H9 (cell line): ENCODE measurements around the gene DAB2IP. TPM values are rescaled to one million over a fixed set of nuclear protein-coding genes. Genes with fewer than 3 reads are reported as not detected.

ENCODE experiments used
- DNase-seq: peaks from one replicate; pipeline ENCODE4 v3.0.0-alpha.2; 2017
- H2AFZ ChIP-seq: one replicate; pipeline ENCODE4 v1.6.1; 2013; ENCODE audit warnings: mild to moderate bottlenecking, low read length, control low read depth, moderate library complexity
- H2AK5ac ChIP-seq: 2 replicates; pipeline ENCODE4 v1.6.1; 2013; ENCODE audit warnings: low read length, control low read depth, mixed read lengths; ENCODE audit not compliant: insufficient read length
- H2BK120ac ChIP-seq: one replicate; pipeline ENCODE4 v1.6.1; 2013; ENCODE audit warnings: low read depth, mild to moderate bottlenecking, low read length, control low read depth, inconsistent platforms; ENCODE audit not compliant: poor library complexity, severe bottlenecking
- H2BK12ac ChIP-seq: 2 replicates; pipeline ENCODE4 v1.6.1; 2013; ENCODE audit warnings: low read length, control low read depth, mixed read lengths, low read depth; ENCODE audit not compliant: insufficient read length
- H2BK15ac ChIP-seq: 2 replicates; pipeline ENCODE4 v1.6.1; 2013; ENCODE audit warnings: low read depth, low read length, control low read depth
- H2BK20ac ChIP-seq: one replicate; pipeline ENCODE4 v1.6.1; 2013; ENCODE audit warnings: low read depth, mild to moderate bottlenecking, low read length, control low read depth, inconsistent platforms; ENCODE audit not compliant: poor library complexity, severe bottlenecking
- H2BK5ac ChIP-seq: 2 replicates; pipeline ENCODE4 v1.6.1; 2013; ENCODE audit warnings: low read length, control low read depth, mixed read lengths; ENCODE audit not compliant: insufficient read length
- H3K14ac ChIP-seq: 2 replicates; pipeline ENCODE4 v1.6.1; 2013; ENCODE audit warnings: low read length, control low read depth; ENCODE audit not compliant: insufficient read depth
- H3K18ac ChIP-seq: 2 replicates; pipeline ENCODE4 v1.6.1; 2013; ENCODE audit warnings: low read depth, mild to moderate bottlenecking, mixed read lengths, low read length, control low read depth; ENCODE audit not compliant: insufficient read length
- H3K23ac ChIP-seq: 2 replicates; pipeline ENCODE4 v1.6.1; 2013; ENCODE audit warnings: low read length, control low read depth, mixed read lengths, low read depth; ENCODE audit not compliant: insufficient read length
- H3K23me2 ChIP-seq: 2 replicates; pipeline ENCODE4 v1.6.1; 2013; ENCODE audit warnings: low read depth, mild to moderate bottlenecking, mixed read lengths, low read length, control low read depth; ENCODE audit not compliant: insufficient read length, poor library complexity, severe bottlenecking
- H3K27ac ChIP-seq: 2 replicates; pipeline ENCODE4 v1.5.1; 2013; ENCODE audit warnings: low read length, control low read depth, mixed read lengths, low read depth; ENCODE audit not compliant: insufficient read length
- H3K27me3 ChIP-seq: 2 replicates; pipeline ENCODE4 v1.6.1; 2013; ENCODE audit warnings: low read length, control low read depth, inconsistent platforms; ENCODE audit not compliant: insufficient read depth
- H3K4ac ChIP-seq: 2 replicates; pipeline ENCODE4 v1.6.1; 2013; ENCODE audit warnings: low read depth, mild to moderate bottlenecking, control low read depth, inconsistent platforms, low read length, moderate library complexity
- H3K4me1 ChIP-seq: 2 replicates; pipeline ENCODE4 v1.6.1; 2013; ENCODE audit warnings: low read length, control low read depth, inconsistent platforms; ENCODE audit not compliant: insufficient read depth
- H3K4me2 ChIP-seq: 2 replicates; pipeline ENCODE4 v1.6.1; 2013; ENCODE audit warnings: low read length, control low read depth, mixed read lengths; ENCODE audit not compliant: insufficient read length, insufficient read depth
- H3K56ac ChIP-seq: 2 replicates; pipeline ENCODE4 v1.6.1; 2013; ENCODE audit warnings: low read depth, mild to moderate bottlenecking, mixed read lengths, low read length, control low read depth; ENCODE audit not compliant: insufficient read length
- H3K79me1 ChIP-seq: 2 replicates; pipeline ENCODE4 v1.6.1; 2013; ENCODE audit warnings: low read depth, mild to moderate bottlenecking, moderate library complexity, low read length, control low read depth, inconsistent platforms; ENCODE audit not compliant: insufficient read depth, poor library complexity, severe bottlenecking
- H3K79me2 ChIP-seq: 2 replicates; pipeline ENCODE4 v1.6.1; 2013; ENCODE audit warnings: low read length, control low read depth, inconsistent platforms; ENCODE audit not compliant: insufficient read depth
- H3K9ac ChIP-seq: 2 replicates; pipeline ENCODE4 v1.6.1; 2013; ENCODE audit warnings: low read length, control low read depth, mixed read lengths; ENCODE audit not compliant: insufficient read length; ENCODE audit errors: extremely low read depth
- H3K9me3 ChIP-seq: one replicate; pipeline ENCODE4 v1.6.1; 2013; ENCODE audit warnings: low read depth, low read length, inconsistent platforms; ENCODE audit not compliant: control insufficient read depth
- H3T11ph ChIP-seq: one replicate; pipeline ENCODE4 v1.6.1; 2013; ENCODE audit warnings: mild to moderate bottlenecking, low read length, control low read depth, inconsistent platforms
- H4K20me1 ChIP-seq: one replicate; pipeline ENCODE4 v1.6.1; 2013; ENCODE audit not compliant: control insufficient read depth, insufficient read length, insufficient read depth
- H4K5ac ChIP-seq: 2 replicates; pipeline ENCODE4 v1.6.1; 2013; ENCODE audit warnings: low read depth, mild to moderate bottlenecking, mixed read lengths, low read length, control low read depth; ENCODE audit not compliant: insufficient read length
- H4K8ac ChIP-seq: replicated peaks from 2 replicates; pipeline ENCODE4 v1.6.1; 2013; ENCODE audit warnings: low read length, control low read depth, mixed read lengths, low read depth; ENCODE audit not compliant: insufficient read length
- H4K91ac ChIP-seq: 2 replicates; pipeline ENCODE4 v1.6.1; 2013; ENCODE audit warnings: low read depth, mild to moderate bottlenecking, moderate library complexity, mixed read lengths, low read length, control low read depth; ENCODE audit not compliant: insufficient read length
- H3K27ac Mint-ChIP-seq, 3 experiments: 2 replicates in 2 of 3; 3 replicates in 1 of 3; pipeline ENCODE4 v1.8.0; 2020 to 2021; ENCODE audit warnings: mixed read lengths in 3 of 3, mild to moderate bottlenecking in 1 of 3, moderate library complexity in 1 of 3
- H3K27me3 Mint-ChIP-seq: 2 replicates; pipeline ENCODE4 v1.8.0; 2021; ENCODE audit warnings: low read depth, mild to moderate bottlenecking, moderate library complexity, mixed read lengths
- H3K36me3 Mint-ChIP-seq, 3 experiments: 2 replicates in 2 of 3; 3 replicates in 1 of 3; pipeline ENCODE4 v1.8.0; 2020 to 2021; ENCODE audit warnings: low read depth in 3 of 3, mixed read lengths in 3 of 3; ENCODE audit not compliant: insufficient read depth in 1 of 3
- H3K4me1 Mint-ChIP-seq, 2 experiments: 2 replicates each; pipeline ENCODE4 v1.8.0; 2020; ENCODE audit warnings: mixed read lengths in 2 of 2
- H3K4me3 Mint-ChIP-seq, 2 experiments: 2 replicates in 1 of 2; 3 replicates in 1 of 2; pipeline ENCODE4 v1.8.0; 2020 to 2021; ENCODE audit warnings: mild to moderate bottlenecking in 2 of 2, mixed read lengths in 2 of 2, moderate library complexity in 1 of 2
- H3K9me3 Mint-ChIP-seq, 2 experiments: 2 replicates in 1 of 2; 3 replicates in 1 of 2; pipeline ENCODE4 v1.8.0; 2020; ENCODE audit warnings: mild to moderate bottlenecking in 2 of 2, mixed read lengths in 2 of 2, moderate library complexity in 1 of 2
- CTCF ChIP-seq: fragments of 200-600 bp; sonication (generic); conservative IDR thresholded peaks from 3 replicates; pipeline ENCODE4 v1.8.0; 2021; ENCODE audit warnings: antibody characterized with exemption, mild to moderate bottlenecking
- WGBS: extraction: QIAGEN DNeasy Blood & Tissue Kit; methylation state at CpG from one replicate; pipeline ENCODE4 v1.1.7; 2013; ENCODE audit warnings: missing lambda C conversion rate, low lambda C conversion rate, mixed read lengths; ENCODE audit not compliant: insufficient read length; ENCODE audit errors: extremely low coverage; 5-methylcytosine and 5-hydroxymethylcytosine counted together
- total RNA-seq: library from RNA; stranded (reverse); gene quantifications from 2 replicates; pipeline ENCODE4 v1.2.1, GENCODE V29; 2021

DAB2IP gene
- total RNA-seq, 1 experiment from 2014 or later = 22.6 TPM

DNA sequence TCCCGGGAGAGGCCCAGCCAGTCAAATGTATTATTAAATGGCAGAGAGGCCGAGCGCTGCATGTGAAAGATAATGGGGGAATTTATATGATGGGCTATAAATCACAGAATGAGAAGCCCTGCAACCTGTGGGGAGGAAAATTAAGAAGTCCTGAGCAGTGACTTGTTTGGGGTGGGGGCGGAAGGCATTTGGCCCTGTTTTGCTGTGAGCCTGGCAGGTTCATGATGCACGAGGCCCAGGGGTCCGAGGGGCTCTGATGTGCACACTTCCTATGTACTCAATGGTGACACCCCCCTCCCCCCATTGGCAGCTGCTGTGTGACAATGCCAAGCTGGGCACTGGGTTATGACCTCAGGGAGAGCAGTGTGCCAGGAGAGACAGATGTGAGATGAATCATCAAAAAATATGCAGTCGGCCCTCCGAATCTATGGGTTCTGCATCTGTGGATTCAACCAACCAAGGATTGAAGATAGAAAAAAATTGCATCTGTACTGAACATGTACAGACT lies 13.7 kb upstream of the DAB2IP start:
- H2BK5ac ChIP-seq = no peak overlapping the region
- H3K4me2 ChIP-seq = no peak overlapping the region
- H3K27ac ChIP-seq = no peak overlapping the region
- no peak overlapping the region for H3K14ac ChIP-seq
- H3K9me3 Mint-ChIP-seq = no peaks in the 10 kb centered on the region; a peak in 1 of 5 replicates
- H2BK20ac ChIP-seq = no peak overlapping the region
- no CpG with 5 or more reads among the region's 8 CpGs for WGBS
- no peak overlapping the region for H3K9ac ChIP-seq
- H3K4me3 Mint-ChIP-seq = no peak overlapping the region
- no peaks in the 10 kb centered on the region for H3K36me3 Mint-ChIP-seq
- H2AFZ ChIP-seq = no peak overlapping the region
- H3K79me2 ChIP-seq = no peaks in the 10 kb centered on the region
- no peak overlapping the region for H2AK5ac ChIP-seq
- no peak overlapping the region for H4K8ac ChIP-seq
- no peaks in the 10 kb centered on the region for H3K27me3 ChIP-seq
- peaks cover 3% of the 10 kb centered on the region for H3K23me2 ChIP-seq
- no peaks in the 10 kb centered on the region for H3K79me1 ChIP-seq
- H3T11ph ChIP-seq = no peak overlapping the region
- H3K4ac ChIP-seq = no peak overlapping the region
- H3K4me1 ChIP-seq = no peaks in the 10 kb centered on the region
- no peak overlapping the region for H3K18ac ChIP-seq
- H2BK15ac ChIP-seq = no peak overlapping the region
- H3K4me1 Mint-ChIP-seq = peaks cover 28 to 50% of the 10 kb centered on the region in 2 experiments
- H3K27ac Mint-ChIP-seq = no peak overlapping the region
- no peak overlapping the region for H2BK12ac ChIP-seq
- no peak overlapping the region for H3K56ac ChIP-seq
- H4K20me1 ChIP-seq = no peaks in the 10 kb centered on the region
- no peak overlapping the region for H3K23ac ChIP-seq
- no peak overlapping the region for H4K91ac ChIP-seq
- no peak overlapping the region for H2BK120ac ChIP-seq
- no peaks in the 10 kb centered on the region; the same call in 1 of the 2 replicates for H3K27me3 Mint-ChIP-seq
- no peak overlapping the region for H4K5ac ChIP-seq
- DNase-seq = no peak
- no peak for TF ChIP-seq CTCF
- no peaks in the 10 kb centered on the region for H3K9me3 ChIP-seq
